Activated T-cell treated with anti-CD3 and anti-CD28 coated beads, Interleukin-2, amount 50 U/mL, for 4 hours (primary cell): ENCODE measurements around the gene DSTN. TPM values are rescaled to one million over a fixed set of nuclear protein-coding genes. Genes with fewer than 3 reads are reported as not detected.

Experiments
- ATAC-seq, 2 donors: fragments of 200-7000 bp; cut with Tn5 transposase; one replicate each; pipeline ENCODE4 v1.10.0; 2021
- DNase-seq: peaks from one replicate; pipeline ENCODE4 v3.0.0-alpha.2; 2020
- H3K27me3 Mint-ChIP-seq: one replicate; pipeline ENCODE4 v1.8.0; 2021; ENCODE audit warnings: low read depth, mixed read lengths
- H3K36me3 Mint-ChIP-seq: one replicate; pipeline ENCODE4 v1.8.0; 2022; ENCODE audit warnings: mixed read lengths; ENCODE audit not compliant: insufficient read depth
- H3K4me1 Mint-ChIP-seq: one replicate; pipeline ENCODE4 v1.8.0; 2021; ENCODE audit warnings: low read depth, mixed read lengths
- H3K4me3 Mint-ChIP-seq: one replicate; pipeline ENCODE4 v1.8.0; 2021; ENCODE audit warnings: mild to moderate bottlenecking, moderate library complexity, mixed read lengths
- H3K9me3 Mint-ChIP-seq: one replicate; pipeline ENCODE4 v1.8.0; 2021; ENCODE audit warnings: mixed read lengths
- total RNA-seq, 3 donors: library from RNA; stranded (reverse); gene quantifications; one replicate each; pipeline ENCODE4 v1.2.1, GENCODE V29; 2021

DSTN gene
- total RNA-seq, 3 donors from 2014 or later: 55.0 to 70.3 (median 63.6) TPM

DNA sequence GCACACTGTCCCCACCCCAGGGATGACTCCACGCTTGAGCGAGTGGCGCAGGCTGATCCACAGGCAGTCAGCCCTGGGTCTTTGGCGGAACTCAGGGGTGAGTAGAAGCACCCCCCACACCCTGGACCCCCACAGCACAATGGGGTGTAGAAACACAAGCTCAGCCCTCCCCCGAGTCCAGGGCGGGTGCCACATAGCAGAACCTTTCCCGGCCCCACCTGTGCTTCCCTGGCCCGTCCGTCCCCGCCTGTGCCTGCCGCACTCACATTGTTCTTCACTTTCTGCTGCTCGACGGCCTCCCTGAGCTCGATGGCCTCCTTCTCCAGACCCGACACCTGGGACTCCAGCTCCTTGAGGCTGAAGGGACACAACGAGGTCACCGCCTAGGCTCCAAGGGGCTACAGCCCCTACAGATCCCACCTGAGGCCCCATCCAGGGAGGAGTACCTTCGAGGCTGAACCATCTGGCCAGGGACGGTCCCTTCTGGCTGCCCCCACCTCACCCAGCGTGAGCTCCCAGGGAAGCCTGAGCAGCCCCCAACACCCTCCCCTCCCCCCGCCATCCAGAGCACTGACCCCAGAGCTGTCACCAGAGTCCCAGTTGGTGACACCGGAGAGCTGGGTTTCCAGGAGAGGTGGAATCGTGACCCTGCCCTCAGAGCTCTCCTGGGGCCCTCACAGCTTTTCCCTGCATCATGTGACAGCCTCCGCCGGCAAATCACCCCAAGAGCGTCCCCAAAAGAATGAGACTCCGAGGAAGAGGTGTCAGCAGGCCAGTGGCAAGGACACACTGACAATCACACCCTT is 55.6 kb downstream of the DSTN start:
- ATAC-seq (no peak), DNase-seq (no peak)
- Mint-ChIP-seq H3K27me3 (no peaks in the 10 kb centered on the region), H3K9me3 (no peaks in the 10 kb centered on the region), H3K4me1 (no peaks in the 10 kb centered on the region), H3K4me3 (no peak overlapping the region), H3K36me3 (peaks cover 10% of the 10 kb centered on the region)

- peaks cover 8% of the 10 kb centered on the region for H3K36me3 Mint-ChIP-seq
- H3K4me1 Mint-ChIP-seq: no peaks in the 10 kb centered on the region
- no peaks in the 10 kb centered on the region for H3K27me3 Mint-ChIP-seq
- no peak overlapping the region for H3K4me3 Mint-ChIP-seq
- ATAC-seq (no peak), DNase-seq (no peak)
- no peaks in the 10 kb centered on the region for H3K9me3 Mint-ChIP-seq
Measured at GRCh38 chr20:17626217-17627007, 56.5 kb downstream of the DSTN start.

DNA sequence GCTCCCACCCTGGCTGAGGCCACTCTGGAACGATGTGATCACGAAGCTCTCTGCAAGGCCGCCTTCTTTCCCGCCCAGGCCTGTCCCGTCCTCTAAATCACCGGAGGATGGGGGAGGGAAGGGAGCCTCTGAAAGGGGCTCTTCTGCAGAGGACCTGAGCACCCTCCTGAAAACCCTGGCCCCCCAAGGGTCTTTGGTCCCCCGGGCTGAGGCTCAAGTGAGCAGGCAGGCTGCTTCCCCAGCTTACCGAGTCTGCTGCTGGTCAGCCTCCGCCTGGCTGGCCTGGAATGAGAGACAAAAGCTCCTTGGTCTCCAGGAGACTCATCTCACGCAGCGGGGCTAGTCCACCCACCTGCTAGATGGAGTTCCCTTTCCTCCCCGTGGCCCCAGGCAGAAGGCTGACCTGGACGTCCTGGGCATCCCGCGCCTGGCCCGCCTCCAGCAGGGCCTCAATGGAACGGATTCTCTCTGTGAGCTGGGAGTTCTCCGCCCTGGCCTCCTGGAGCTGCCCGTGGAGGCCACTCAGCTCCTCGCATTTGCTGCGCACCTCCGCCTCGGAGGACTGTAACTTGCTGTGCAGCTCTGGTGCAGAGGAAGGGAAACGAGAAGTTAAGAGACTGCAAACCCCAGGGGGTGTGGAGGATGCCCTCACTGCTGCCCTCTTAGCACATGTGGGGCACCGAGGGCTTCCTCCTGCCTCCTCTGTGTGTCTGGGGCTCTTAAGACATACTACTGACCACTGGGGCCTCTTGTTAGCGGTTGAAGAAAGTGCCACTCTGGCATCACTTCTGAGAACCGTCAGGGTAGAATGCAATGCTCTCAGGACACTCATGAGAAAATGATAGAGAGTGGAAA is 57.5 kb downstream of the DSTN start:
- Mint-ChIP-seq H3K4me1 (no peaks in the 10 kb centered on the region), H3K9me3 (no peaks in the 10 kb centered on the region), H3K27me3 (no peaks in the 10 kb centered on the region), H3K36me3 (peaks cover 10% of the 10 kb centered on the region), H3K4me3 (no peak overlapping the region)
- DNase-seq (no peak), ATAC-seq (no peak)

GRCh38 chr20:17628101-17628841 is 58.4 kb downstream of the DSTN start:
- ATAC-seq (no peak), DNase-seq (no peak)
- peaks cover 11% of the 10 kb centered on the region for H3K36me3 Mint-ChIP-seq
- H3K9me3 Mint-ChIP-seq: no peaks in the 10 kb centered on the region
- H3K4me3 Mint-ChIP-seq: no peak overlapping the region
- H3K4me1 Mint-ChIP-seq: no peaks in the 10 kb centered on the region
- H3K27me3 Mint-ChIP-seq: no peaks in the 10 kb centered on the region

DNA sequence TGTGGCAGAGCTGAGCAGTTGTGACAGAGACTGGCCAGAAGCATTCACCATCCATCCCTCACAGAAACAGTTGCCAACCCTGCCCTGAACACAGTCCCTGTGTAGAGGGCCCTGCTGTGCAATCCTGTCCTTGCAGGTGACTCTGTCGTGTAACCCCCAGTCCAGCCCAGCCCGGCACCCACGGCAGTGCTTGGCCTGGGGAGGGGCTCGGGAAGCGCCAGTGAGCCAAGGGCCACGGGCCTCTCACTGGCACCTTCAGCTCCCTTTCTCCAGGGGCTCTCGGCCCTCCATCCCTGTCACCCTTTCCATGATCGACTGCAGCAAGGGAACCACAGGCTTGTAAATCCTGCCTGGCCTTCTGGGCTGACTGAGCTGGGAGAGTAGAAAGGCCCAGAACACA is 59.1 kb downstream of the DSTN start:
- ATAC-seq (no peak), DNase-seq (no peak)
- Mint-ChIP-seq H3K4me1 (no peaks in the 10 kb centered on the region), H3K36me3 (peaks cover 14% of the 10 kb centered on the region), H3K9me3 (no peaks in the 10 kb centered on the region), H3K4me3 (no peak overlapping the region), H3K27me3 (no peaks in the 10 kb centered on the region)

- Mint-ChIP-seq H3K36me3 (peaks cover 14% of the 10 kb centered on the region), H3K4me1 (no peaks in the 10 kb centered on the region), H3K9me3 (no peaks in the 10 kb centered on the region), H3K4me3 (no peak overlapping the region), H3K27me3 (no peaks in the 10 kb centered on the region)
- ATAC-seq: no peak
- no peak for DNase-seq
Measured at GRCh38 chr20:17629678-17630089, 59.8 kb downstream of the DSTN start.

- ATAC-seq (no peak), DNase-seq (no peak)
- H3K27me3 Mint-ChIP-seq: no peaks in the 10 kb centered on the region
- H3K36me3 Mint-ChIP-seq: peaks cover 14% of the 10 kb centered on the region
- H3K9me3 Mint-ChIP-seq: no peaks in the 10 kb centered on the region
- H3K4me1 Mint-ChIP-seq: no peaks in the 10 kb centered on the region
- H3K4me3 Mint-ChIP-seq: no peak overlapping the region
Measured at GRCh38 chr20:17630151-17630805, 60.4 kb downstream of the DSTN start.

GRCh38 chr20:17630806-17631195 is 60.9 kb downstream of the DSTN start:
- Mint-ChIP-seq H3K27me3 (no peaks in the 10 kb centered on the region), H3K4me3 (no peak overlapping the region), H3K36me3 (peaks cover 14% of the 10 kb centered on the region), H3K4me1 (no peaks in the 10 kb centered on the region), H3K9me3 (no peaks in the 10 kb centered on the region)
- ATAC-seq: no peak
- DNase-seq: no peak

DNA sequence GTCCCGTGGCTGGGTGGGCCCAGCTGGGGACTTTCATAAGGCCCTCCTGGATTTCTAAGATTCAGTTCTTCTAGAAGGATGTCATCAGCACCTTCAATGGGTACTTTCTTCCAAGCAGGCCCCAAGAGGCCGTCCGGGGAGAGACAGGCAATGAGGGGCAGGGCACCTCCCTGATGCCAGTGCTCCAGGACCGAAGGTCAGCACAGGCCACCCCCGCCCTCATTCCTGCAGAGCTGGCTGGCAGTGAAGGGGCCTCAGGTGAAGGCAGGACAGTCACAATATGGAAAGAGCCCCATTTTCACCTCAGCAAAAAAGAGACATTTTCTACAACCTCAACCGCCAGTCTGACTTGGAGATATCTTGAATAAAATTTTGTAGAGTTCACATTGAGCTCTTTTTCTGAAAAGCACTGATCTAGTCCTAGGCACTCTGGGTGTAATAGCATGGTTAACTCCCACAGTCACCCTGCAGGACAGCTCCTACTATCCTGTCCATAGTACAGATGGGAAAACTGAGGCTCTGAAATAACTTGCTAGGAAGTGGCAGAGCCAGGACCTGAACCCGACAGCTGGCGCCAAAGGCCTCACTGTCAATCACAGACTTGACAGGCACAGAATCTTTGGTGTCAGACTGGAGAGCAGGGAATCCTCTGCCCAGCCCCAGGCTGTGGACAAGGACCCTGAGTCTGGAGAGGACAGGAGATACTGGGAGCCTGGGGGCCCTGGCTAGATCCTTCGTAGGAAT is 61.9 kb downstream of the DSTN start:
- no peaks in the 10 kb centered on the region for H3K4me1 Mint-ChIP-seq

DNA sequence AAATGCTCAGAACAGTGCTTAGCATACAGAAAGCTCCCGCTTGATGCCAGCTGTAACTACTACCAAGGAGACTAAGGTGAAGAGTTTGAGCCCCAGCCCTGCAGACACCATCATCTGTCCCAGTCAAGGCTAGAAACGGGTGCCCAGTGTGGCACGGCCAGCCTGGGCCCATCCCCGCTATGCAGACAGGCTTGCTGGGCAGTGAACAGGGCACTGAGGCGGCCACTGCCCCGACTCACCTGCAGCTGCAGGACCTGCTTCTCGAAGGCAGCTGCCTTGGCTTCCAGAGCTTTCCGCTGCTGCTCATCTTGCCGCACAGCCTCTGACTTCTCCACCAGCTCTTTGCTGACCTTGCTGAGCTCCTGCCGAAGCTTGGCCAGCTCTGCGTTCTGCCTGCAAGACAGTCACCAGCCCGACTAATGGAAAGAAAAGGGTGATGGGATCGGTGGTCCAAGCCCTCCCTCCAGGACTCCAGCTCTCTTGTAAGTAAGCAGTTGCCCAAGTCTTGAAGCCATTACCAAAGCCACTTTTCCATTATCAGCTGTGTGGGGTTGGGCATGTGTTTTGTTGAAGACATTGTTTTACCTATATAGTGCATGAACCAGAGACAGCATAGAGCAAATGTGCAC is 63.5 kb downstream of the DSTN start:
- no peak overlapping the region for H3K4me3 Mint-ChIP-seq
- H3K36me3 Mint-ChIP-seq: peaks cover 16% of the 10 kb centered on the region
- no peaks in the 10 kb centered on the region for H3K9me3 Mint-ChIP-seq
- H3K27me3 Mint-ChIP-seq: no peaks in the 10 kb centered on the region
- no peaks in the 10 kb centered on the region for H3K4me1 Mint-ChIP-seq
- DNase-seq (no peak), ATAC-seq (no peak)

More for the DNA sequence above, 61.9 kb downstream of the DSTN start:
- Mint-ChIP-seq H3K9me3 (no peaks in the 10 kb centered on the region), H3K36me3 (peaks cover 16% of the 10 kb centered on the region), H3K27me3 (no peaks in the 10 kb centered on the region), H3K4me3 (no peak overlapping the region)
- ATAC-seq (no peak), DNase-seq (no peak)

DNA sequence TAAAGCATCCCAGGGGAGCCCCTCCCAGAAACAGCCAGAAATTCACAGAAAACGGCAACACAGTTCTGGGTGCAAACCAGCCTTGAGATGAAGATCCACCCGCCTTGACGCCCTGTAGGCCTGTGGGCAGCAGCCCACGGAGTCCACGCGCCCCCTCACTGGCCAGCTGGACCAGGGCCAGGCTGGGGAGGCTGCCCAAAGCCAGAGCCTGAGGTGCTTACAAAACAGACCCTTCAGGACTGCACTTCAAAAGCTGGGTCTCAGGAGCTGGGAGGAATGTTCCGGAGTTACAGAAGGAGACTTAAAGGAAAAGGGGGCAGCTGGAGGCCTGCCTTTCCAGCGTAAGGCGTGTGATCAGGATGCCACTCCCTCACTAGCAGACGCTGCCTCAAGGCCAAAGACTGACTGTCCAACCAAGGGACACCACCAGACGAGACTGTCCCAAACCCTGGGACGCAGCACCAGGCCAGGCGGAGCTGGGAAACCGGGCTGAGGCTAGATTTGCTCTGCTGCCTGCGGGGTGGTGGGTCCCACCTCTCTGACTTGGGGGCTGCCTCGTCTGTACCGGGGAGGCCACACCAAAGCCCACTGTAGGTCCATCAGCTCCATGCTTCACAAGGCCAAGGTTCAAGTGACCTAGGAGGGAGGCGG is 64.1 kb downstream of the DSTN start:
- Mint-ChIP-seq H3K27me3 (no peaks in the 10 kb centered on the region), H3K36me3 (peaks cover 16% of the 10 kb centered on the region), H3K4me1 (no peaks in the 10 kb centered on the region), H3K4me3 (no peak overlapping the region), H3K9me3 (no peaks in the 10 kb centered on the region)
- DNase-seq (no peak), ATAC-seq (no peak)

GRCh38 chr20:17634661-17635331 is 64.9 kb downstream of the DSTN start:
- DNase-seq (no peak), ATAC-seq (no peak)
- Mint-ChIP-seq H3K4me1 (no peaks in the 10 kb centered on the region), H3K36me3 (peaks cover 16% of the 10 kb centered on the region), H3K27me3 (no peaks in the 10 kb centered on the region), H3K4me3 (no peak overlapping the region), H3K9me3 (no peaks in the 10 kb centered on the region)
